ENCODE results near the gene CLK3. TPM values are rescaled to one million over a fixed set of nuclear protein-coding genes. Genes with fewer than 3 reads are reported as not detected.

CLK3 gene
- total RNA-seq, 5 donors from 2014 or later (not counting 1 experiment from before 2014, with no cell fraction given) = 162 to 258 (median 180) TPM

DNA sequence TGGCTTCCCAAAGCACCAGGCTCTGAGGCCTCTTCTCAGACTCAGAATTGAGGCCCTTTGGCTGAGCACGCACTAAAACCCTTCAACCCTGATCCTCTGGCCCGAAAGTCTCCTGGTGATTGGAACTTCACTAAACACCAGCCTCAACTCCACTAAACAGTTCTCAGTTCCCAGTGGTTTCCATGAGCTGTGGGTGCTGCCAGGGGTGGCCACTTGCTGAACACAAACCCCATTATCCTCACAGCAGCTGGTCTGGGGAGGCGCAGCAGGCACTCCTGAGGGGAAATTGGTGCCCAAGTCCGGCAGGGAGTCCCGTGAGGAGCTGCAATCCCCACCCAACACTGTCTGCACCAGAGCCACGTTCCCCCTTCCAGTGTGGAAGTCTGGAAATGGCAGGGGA, 3.8 kb upstream of the CLK3 start:
- ATAC-seq (replicated peaks in 1 of 4) (no peak), DNase-seq (no peak)
- H3K4me1 Mint-ChIP-seq = peaks cover 6 to 7% (median 6%) of the 10 kb centered on the region in 3 donors
- WGBS (ENCODE audit: insufficient coverage) = 100% methylated on average over 2 of the region's 6 CpGs
- no peak overlapping the region for H3K4me3 Mint-ChIP-seq
- no peaks in the 10 kb centered on the region for H3K9me3 ChIP-seq
- H3K27me3 Mint-ChIP-seq = no peaks in the 10 kb centered on the region
- H3K9me3 Mint-ChIP-seq = no peaks in the 10 kb centered on the region
- H3K27ac Mint-ChIP-seq = no peak overlapping the region
- H3K4me1 ChIP-seq (ENCODE audit: control insufficient read depth in 1 of 2, extremely low read depth in 1 of 2, insufficient read depth in 2 of 2, low read length in 2 of 2) = peaks cover 2 to 22% of the 10 kb centered on the region in 2 experiments
- no peaks in the 10 kb centered on the region for H3K36me3 Mint-ChIP-seq
- H3K27ac ChIP-seq (ENCODE audit: low read length) = no peak overlapping the region
- ChIA-PET CTCF (interaction anchor here in 1 of 2 donors (0.6 to 0.8 kb wide), 2 partner anchors 13 to 1223 kb away, joined by 3 to 5 read pairs; no protein-coding TSS in a partner anchor), POLR2A (no interaction called here)
- H3K27me3 ChIP-seq (replicated peaks in 1 of 2; ENCODE audit: control insufficient read depth in 2 of 2, extremely low read depth in 1 of 2, insufficient read depth in 2 of 2, low read length in 1 of 2) = no peaks in the 10 kb centered on the region
- no peak overlapping the region for H3K4me3 ChIP-seq (ENCODE audit: control insufficient read depth in 1 of 2, extremely low read depth in 1 of 2, low read length in 1 of 2)
- no peaks in the 10 kb centered on the region for H3K36me3 ChIP-seq (ENCODE audit: control insufficient read depth in 2 of 2, extremely low read depth in 1 of 2, insufficient read depth in 1 of 2, low read length in 1 of 2)

DNA sequence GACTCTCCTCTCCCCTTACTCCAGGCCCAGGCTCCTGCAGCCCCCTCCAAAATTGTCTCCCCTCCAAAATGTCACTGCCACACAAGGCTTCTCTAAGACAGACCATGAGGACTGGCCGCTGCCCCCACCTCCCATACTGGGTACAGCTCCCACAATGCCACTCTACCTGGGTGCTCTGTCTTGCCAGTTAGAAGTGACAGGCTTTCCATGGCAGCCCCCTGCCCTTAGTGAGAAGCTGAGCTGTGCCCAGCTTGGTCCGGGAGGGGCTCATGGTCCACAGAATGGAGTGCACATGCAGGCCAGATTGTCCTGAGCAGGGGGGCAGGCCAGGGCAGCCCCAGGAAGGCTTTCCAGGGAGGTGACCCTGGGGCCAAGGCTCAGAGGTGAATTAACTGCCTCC, 3.0 kb upstream of the CLK3 start:
- Histone ChIP-seq H3K27me3 (replicated peaks in 1 of 2; ENCODE audit: control insufficient read depth in 2 of 2, extremely low read depth in 1 of 2, insufficient read depth in 2 of 2, low read length in 1 of 2) (no peaks in the 10 kb centered on the region), H3K4me3 (ENCODE audit: control insufficient read depth in 1 of 2, extremely low read depth in 1 of 2, low read length in 1 of 2) (no peak overlapping the region), H3K9me3 (no peaks in the 10 kb centered on the region), H3K36me3 (ENCODE audit: control insufficient read depth in 2 of 2, extremely low read depth in 1 of 2, insufficient read depth in 1 of 2, low read length in 1 of 2) (no peaks in the 10 kb centered on the region), H3K4me1 (ENCODE audit: control insufficient read depth in 1 of 2, extremely low read depth in 1 of 2, insufficient read depth in 2 of 2, low read length in 2 of 2) (peaks cover 9 to 30% of the 10 kb centered on the region in 2 experiments), H3K27ac (ENCODE audit: low read length) (no peak overlapping the region)
- DNase-seq (no peak), ATAC-seq (replicated peaks in 1 of 4) (no peak)
- H3K36me3 Mint-ChIP-seq = no peaks in the 10 kb centered on the region
- H3K27me3 Mint-ChIP-seq = no peaks in the 10 kb centered on the region
- peak overlapping the region; percentile 26 to 93 (median 31) for H3K4me3 Mint-ChIP-seq
- 81% methylated on average over 2 of the region's 2 CpGs for WGBS (ENCODE audit: insufficient coverage)
- ChIA-PET CTCF (interaction anchor here (0.6 to 1.1 kb wide), 3 partner anchors 10 to 238 kb away, joined by 3 to 4 read pairs (median 3); no protein-coding TSS in a partner anchor), POLR2A (no interaction called here)
- H3K27ac Mint-ChIP-seq = peak overlapping the region; percentile 73 to 74
- no peaks in the 10 kb centered on the region for H3K9me3 Mint-ChIP-seq
- H3K4me1 Mint-ChIP-seq = peaks cover 14 to 15% (median 14%) of the 10 kb centered on the region in 3 donors

DNA sequence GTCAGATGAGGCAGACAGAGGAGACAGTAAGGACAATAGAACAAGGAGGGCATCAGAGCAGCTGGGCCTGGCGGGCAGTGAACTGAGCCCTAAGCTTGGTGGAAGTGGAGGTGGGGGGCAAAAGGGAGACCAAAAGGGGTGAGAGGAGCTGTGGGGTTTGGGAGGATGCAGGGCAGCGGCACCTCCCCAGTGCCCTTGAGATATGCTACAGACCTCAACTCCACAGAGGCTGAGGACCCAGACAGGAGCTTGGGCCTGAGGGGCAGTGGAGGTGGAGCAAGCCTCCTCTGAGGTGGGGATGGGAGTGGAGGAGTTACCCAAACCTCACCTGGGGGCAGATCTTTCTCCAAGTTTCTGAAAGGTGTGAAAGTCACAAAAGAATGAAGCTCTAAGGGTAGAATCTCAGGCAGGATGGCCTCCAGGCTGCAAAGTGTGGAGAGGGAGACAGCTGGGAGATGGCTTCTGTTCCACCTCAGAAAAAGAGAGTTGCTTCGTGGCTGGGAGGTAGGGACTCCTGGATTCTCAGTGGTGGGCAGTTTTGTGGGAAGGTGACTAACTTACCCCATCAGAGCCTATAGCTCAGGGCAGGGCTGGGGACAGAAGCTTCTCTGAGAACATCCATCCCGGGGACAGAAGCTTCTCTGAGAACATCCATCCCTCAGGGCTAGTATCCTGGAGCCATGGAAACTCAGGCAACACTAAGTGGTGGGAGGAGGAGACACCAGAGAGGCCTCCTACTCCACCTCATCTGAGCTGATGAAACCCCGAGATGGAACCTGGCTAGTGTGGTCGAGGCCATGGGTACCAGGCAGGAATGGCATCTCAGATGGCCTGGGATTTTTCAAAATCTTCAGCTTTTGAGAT, 2.3 kb upstream of the CLK3 start:
- peaks cover 0 to 2% of the 10 kb centered on the region in 2 donors for H3K36me3 ChIP-seq (ENCODE audit: control insufficient read depth in 2 of 2, extremely low read depth in 1 of 2, insufficient read depth in 1 of 2, low read length in 1 of 2)
- ATAC-seq (replicated peaks in 1 of 4) (no peak), DNase-seq (no peak)
- no peaks in the 10 kb centered on the region for H3K9me3 ChIP-seq
- Mint-ChIP-seq H3K27ac (peak overlapping the region; percentile 73 to 74), H3K36me3 (no peaks in the 10 kb centered on the region), H3K4me1 (peaks cover 21% of the 10 kb centered on the region in 3 donors), H3K9me3 (no peaks in the 10 kb centered on the region), H3K27me3 (no peaks in the 10 kb centered on the region), H3K4me3 (peak overlapping the region; percentile 88 to 93 (median 92))
- CTCF ChIA-PET = interaction anchor here (0.5 to 1.1 kb wide), 5 partner anchors 10 to 662 kb away, joined by 3 to 4 read pairs (median 3); no protein-coding TSS in a partner anchor
- WGBS (ENCODE audit: insufficient coverage) = 100% methylated on average over 1 of the region's 6 CpGs
- H3K27ac ChIP-seq (ENCODE audit: low read length) = peak overlapping the region; percentile 6
- no peaks in the 10 kb centered on the region for H3K27me3 ChIP-seq (replicated peaks in 1 of 2; ENCODE audit: control insufficient read depth in 2 of 2, extremely low read depth in 1 of 2, insufficient read depth in 2 of 2, low read length in 1 of 2)
- no peak overlapping the region for H3K4me3 ChIP-seq (ENCODE audit: control insufficient read depth in 1 of 2, extremely low read depth in 1 of 2, low read length in 1 of 2)
- POLR2A ChIA-PET = interaction anchor here (0.6 kb wide), 3 partner anchors 13 to 321 kb away, joined by 3 to 7 read pairs (median 3); no protein-coding TSS in a partner anchor
- peaks cover 12 to 37% of the 10 kb centered on the region in 2 experiments for H3K4me1 ChIP-seq (ENCODE audit: control insufficient read depth in 1 of 2, extremely low read depth in 1 of 2, insufficient read depth in 2 of 2, low read length in 2 of 2)

GRCh38 chr15:74613953-74614743, 1.5 kb upstream of the CLK3 start:
- ChIA-PET CTCF (interaction anchor here (0.5 to 0.9 kb wide), 3 partner anchors 16 to 663 kb away, joined by 3 to 6 read pairs (median 4); no protein-coding TSS in a partner anchor), POLR2A (interaction anchor here (0.6 kb wide), 3 partner anchors 13 to 320 kb away, joined by 3 to 7 read pairs (median 3); no protein-coding TSS in a partner anchor)
- Mint-ChIP-seq H3K36me3 (peaks cover 2% of the 10 kb centered on the region), H3K4me1 (peaks cover 24 to 29% (median 29%) of the 10 kb centered on the region in 3 donors), H3K27me3 (no peaks in the 10 kb centered on the region), H3K9me3 (no peaks in the 10 kb centered on the region), H3K27ac (peak overlapping the region; percentile 57 to 64), H3K4me3 (peak overlapping the region; percentile 88 to 93 (median 92))
- 32% methylated on average over 26 of the region's 38 CpGs for WGBS (ENCODE audit: insufficient coverage)
- ATAC-seq (replicated peaks in 1 of 4) (no peak), DNase-seq (no peak)
- no peaks in the 10 kb centered on the region for H3K9me3 ChIP-seq
- peak overlapping the region; percentile 58 to 90 for H3K4me3 ChIP-seq (ENCODE audit: control insufficient read depth in 1 of 2, extremely low read depth in 1 of 2, low read length in 1 of 2)
- peaks cover 0 to 11% of the 10 kb centered on the region in 2 donors for H3K36me3 ChIP-seq (ENCODE audit: control insufficient read depth in 2 of 2, extremely low read depth in 1 of 2, insufficient read depth in 1 of 2, low read length in 1 of 2)
- H3K4me1 ChIP-seq (ENCODE audit: control insufficient read depth in 1 of 2, extremely low read depth in 1 of 2, insufficient read depth in 2 of 2, low read length in 2 of 2) = peaks cover 12 to 45% of the 10 kb centered on the region in 2 experiments
- H3K27me3 ChIP-seq (replicated peaks in 1 of 2; ENCODE audit: control insufficient read depth in 2 of 2, extremely low read depth in 1 of 2, insufficient read depth in 2 of 2, low read length in 1 of 2) = no peaks in the 10 kb centered on the region
- peak overlapping the region; percentile 71 for H3K27ac ChIP-seq (ENCODE audit: low read length)

DNA sequence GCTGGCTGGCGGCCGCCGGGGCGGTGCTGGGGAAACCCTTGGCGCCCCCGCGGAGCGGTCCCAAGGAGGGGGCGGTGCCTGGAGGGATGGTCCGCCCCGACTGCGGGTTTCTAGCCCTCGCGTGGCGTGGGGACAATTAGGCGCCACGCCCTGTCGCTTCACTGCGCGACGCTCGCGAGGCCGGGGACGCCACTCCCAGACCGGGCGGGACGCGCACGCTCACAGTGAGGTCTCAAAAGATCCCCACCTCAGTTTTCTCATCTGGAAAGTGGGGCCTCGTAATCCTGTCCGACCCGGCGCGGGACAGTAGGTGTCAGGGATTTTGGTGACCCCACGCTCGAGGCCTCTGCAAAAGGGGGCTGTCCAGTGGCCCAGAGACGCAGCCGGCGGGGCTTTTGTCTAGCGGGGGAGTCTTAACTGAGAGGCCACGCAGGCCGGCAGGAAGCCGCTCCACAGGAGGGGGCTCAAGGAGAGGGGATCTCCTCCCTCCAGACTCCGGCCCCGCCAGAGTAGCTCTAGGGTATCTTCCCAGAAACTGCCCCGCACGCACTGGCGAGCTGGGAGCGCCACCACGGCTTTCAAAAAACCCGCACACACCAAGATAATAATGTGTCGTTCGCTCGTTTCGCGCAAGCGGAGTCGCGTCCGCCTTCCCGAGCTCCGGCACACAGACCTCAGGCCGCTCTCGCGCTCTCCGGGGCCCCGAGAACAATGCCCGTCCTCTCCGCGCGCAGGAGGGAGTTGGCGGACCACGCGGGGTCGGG, 710 bp upstream of the CLK3 start:
- ChIA-PET POLR2A (interaction anchor here in 1 of 2 donors (0.6 kb wide), 1 partner anchor 17 kb away, joined by 3 read pairs; no protein-coding TSS in a partner anchor), CTCF (interaction anchor here in 1 of 2 donors (0.6 to 0.9 kb wide), 3 partner anchors 17 to 262 kb away, joined by 3 to 6 read pairs (median 3); no protein-coding TSS in a partner anchor)
- Histone ChIP-seq H3K27ac (ENCODE audit: low read length) (peak overlapping the region; percentile 99), H3K4me1 (ENCODE audit: control insufficient read depth in 1 of 2, extremely low read depth in 1 of 2, insufficient read depth in 2 of 2, low read length in 2 of 2) (peaks cover 12 to 53% of the 10 kb centered on the region in 2 experiments), H3K27me3 (replicated peaks in 1 of 2; ENCODE audit: control insufficient read depth in 2 of 2, extremely low read depth in 1 of 2, insufficient read depth in 2 of 2, low read length in 1 of 2) (no peaks in the 10 kb centered on the region), H3K36me3 (ENCODE audit: control insufficient read depth in 2 of 2, extremely low read depth in 1 of 2, insufficient read depth in 1 of 2, low read length in 1 of 2) (peaks cover 0 to 18% of the 10 kb centered on the region in 2 donors), H3K4me3 (ENCODE audit: control insufficient read depth in 1 of 2, extremely low read depth in 1 of 2, low read length in 1 of 2) (peak overlapping the region; percentile 80 to 90), H3K9me3 (no peaks in the 10 kb centered on the region)
- peaks cover 32 to 37% (median 37%) of the 10 kb centered on the region in 3 donors for H3K4me1 Mint-ChIP-seq
- H3K27me3 Mint-ChIP-seq = no peaks in the 10 kb centered on the region
- DNase-seq (peak; percentile 83 to 97 (median 90)), ATAC-seq (replicated peaks in 1 of 4) (peak; percentile 60 to 74 (median 67))
- no peaks in the 10 kb centered on the region for H3K9me3 Mint-ChIP-seq
- H3K4me3 Mint-ChIP-seq = peak overlapping the region; percentile 88 to 93 (median 92)
- peak overlapping the region; percentile 93 to 96 for H3K27ac Mint-ChIP-seq
- whole genome bisulfite sequencing (ENCODE audit: insufficient coverage) = under 1% methylated on average over 67 of the region's 76 CpGs
- peaks cover 8% of the 10 kb centered on the region for H3K36me3 Mint-ChIP-seq

Data from T-cell (primary cell).